ENCODE measurements around the gene RCC1.

GRCh38 chr1:28482138-28482537 is 23.7 kb upstream of the RCC1 start:
- TF ChIP-seq CTCF (IDR thresholded peaks at IDR 0.05), result no peak
- no peak for TF ChIP-seq POLR2A (IDR thresholded peaks at IDR 0.05)
